Posterior cingulate gyrus (tissue), 11 donors: ENCODE results near the gene BCL2.

ENCODE experiments used
- DNase-seq, 10 donors: peaks; one replicate each; pipeline versions ENCODE4 v3.0.0 to v3.0.0-alpha.2; 2020 to 2021; ENCODE audit warnings: mixed read lengths in 3 of 10
- intact Hi-C: fragments of 100-400 bp; cut with DNase I; formaldehyde crosslinking; loops from one replicate; pipeline ENCODE4 v1.15.1; 2023

The BCL2 gene

GRCh38 chr18:63177259-63177658 is 142.3 kb downstream of the BCL2 start:
- DNase-seq: no peak
- intact Hi-C loops: no loop called here

GRCh38 chr18:63175264-63175663 is 144.3 kb downstream of the BCL2 start:
- intact Hi-C loops: no loop called here
- DNase-seq: no peak

GRCh38 chr18:63173983-63174382 is 145.6 kb downstream of the BCL2 start:
- intact Hi-C loops: no loop called here
- DNase-seq: no peak

- DNase-seq: no peak
- intact Hi-C loops: no loop called here
Observed at GRCh38 chr18:63169853-63170252, 149.7 kb downstream of the BCL2 start.

- DNase-seq: no peak
- intact Hi-C loops: no loop called here
Observed at GRCh38 chr18:63168287-63168686, 151.3 kb downstream of the BCL2 start.

GRCh38 chr18:63166142-63166541 is 153.4 kb downstream of the BCL2 start:
- DNase-seq: peak in 1 of 10 donors; percentile 44

GRCh38 chr18:63164396-63164795 is 155.2 kb downstream of the BCL2 start:
- intact Hi-C loops: no loop called here
- DNase-seq: no peak

More at GRCh38 chr18:63166142-63166541, 153.4 kb downstream of the BCL2 start:
- intact Hi-C loops: no loop called here

GRCh38 chr18:63162271-63163014 is 157.1 kb downstream of the BCL2 start:
- intact Hi-C loops: no loop called here
- peak in 1 of 10 donors; percentile 75 for DNase-seq

GRCh38 chr18:63161761-63162195 is 157.8 kb downstream of the BCL2 start:
- DNase-seq: peak in 7 of 10 donors; percentile 24 to 93 (median 66)

GRCh38 chr18:63161032-63161760 is 158.4 kb downstream of the BCL2 start:
- intact Hi-C loops: no loop called here
- DNase-seq: no peak

More at GRCh38 chr18:63161761-63162195, 157.8 kb downstream of the BCL2 start:
- intact Hi-C loops: no loop called here

- DNase-seq: no peak
- intact Hi-C loops: no loop called here
Observed at GRCh38 chr18:63160172-63160995, 159.2 kb downstream of the BCL2 start.

GRCh38 chr18:63159590-63159989 is 160.0 kb downstream of the BCL2 start:
- intact Hi-C loops: loop anchor here (10.0 kb wide), 1 partner anchor 75 kb away; no protein-coding TSS in a partner anchor
- DNase-seq: no peak

- intact Hi-C loops: loop anchor here (10.0 kb wide), 1 partner anchor 76 kb away; no protein-coding TSS in a partner anchor
- DNase-seq: no peak
Observed at GRCh38 chr18:63158676-63159291, 160.8 kb downstream of the BCL2 start.

GRCh38 chr18:63158012-63158631 is 161.4 kb downstream of the BCL2 start:
- intact Hi-C loops: loop anchor here (10.0 kb wide), 1 partner anchor 77 kb away; no protein-coding TSS in a partner anchor
- DNase-seq: no peak

- DNase-seq: no peak
- intact Hi-C loops: loop anchor here (10.0 kb wide), 1 partner anchor 77 kb away; no protein-coding TSS in a partner anchor
Observed at GRCh38 chr18:63157293-63158011, 162.1 kb downstream of the BCL2 start.

- DNase-seq: no peak
- intact Hi-C loops: loop anchor here (10.0 kb wide), 1 partner anchor 79 kb away; no protein-coding TSS in a partner anchor
Observed at GRCh38 chr18:63155910-63156773, 163.4 kb downstream of the BCL2 start.

GRCh38 chr18:63155169-63155852 is 164.3 kb downstream of the BCL2 start:
- intact Hi-C loops: loop anchor here (10.0 kb wide), 1 partner anchor 79 kb away; no protein-coding TSS in a partner anchor
- DNase-seq: peak in 4 of 10 donors; percentile 34 to 58 (median 42)
